Activated gamma-delta T cell treated with Interleukin-2 at 50 U/mL for 16 hours (primary cell): ENCODE data around the gene SNTA1.
A peak's percentile ranks its signal among the peaks of the same experiment; 100 is the strongest.
"Not testable (repeated sequence)": the region's sequence is repeated elsewhere in the genome, so short reads cannot be mapped to it uniquely, and the experiment has no call there.

ENCODE experiments used
- DNase-seq: peaks from one replicate; pipeline ENCODE4 v3.0.0-alpha.2; 2020

SNTA1 gene

GRCh38 chr20:33423875-33424274 is 19.7 kb downstream of the SNTA1 start:
- DNase-seq: not testable (repeated sequence)

GRCh38 chr20:33423141-33423834 is 20.3 kb downstream of the SNTA1 start:
- DNase-seq: no peak

- no peak for DNase-seq
Observed at GRCh38 chr20:33419140-33419974, 24.2 kb downstream of the SNTA1 start.

DNA sequence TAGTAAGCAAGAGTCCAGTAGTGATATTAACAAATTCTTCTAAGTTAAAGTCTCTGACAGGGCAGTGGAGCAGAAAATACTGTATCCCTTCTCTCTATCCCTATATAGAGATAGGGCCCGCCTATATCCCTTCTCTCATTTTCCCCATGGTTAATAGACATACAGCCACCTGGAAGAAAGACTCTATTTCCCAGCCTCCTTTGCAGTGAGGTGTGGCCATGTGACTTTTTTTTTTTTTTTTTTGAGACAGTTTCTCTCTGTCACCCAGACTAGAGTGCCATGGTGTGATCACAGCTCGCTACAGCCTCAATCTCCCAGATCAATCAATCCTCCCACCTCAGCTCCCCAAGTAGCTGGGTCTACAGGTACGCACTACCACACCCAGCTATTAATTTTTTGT is 25.5 kb downstream of the SNTA1 start:
- no peak for DNase-seq

DNA sequence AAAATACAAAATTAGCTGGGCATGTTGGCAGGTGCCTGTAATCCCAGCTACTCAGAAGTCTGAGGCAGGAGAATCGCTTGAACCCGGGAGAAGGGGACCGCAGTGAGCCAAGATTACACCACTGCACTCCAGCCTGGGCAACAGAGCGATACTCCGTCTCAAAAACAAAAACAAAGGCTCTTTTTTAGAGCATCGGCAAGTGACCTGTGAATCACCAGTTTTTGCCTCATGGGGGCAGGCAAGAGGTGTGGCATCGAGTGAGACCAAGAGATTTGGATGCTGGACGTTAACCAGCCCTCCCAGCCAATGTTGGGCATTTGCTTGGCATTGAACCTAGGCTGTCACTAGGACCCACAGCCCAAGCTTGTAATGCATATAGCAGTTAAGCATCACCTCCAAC is 27.6 kb downstream of the SNTA1 start:
- DNase-seq: no peak

GRCh38 chr20:33412484-33412838 is 31.1 kb downstream of the SNTA1 start:
- DNase-seq: no peak

- DNase-seq: no peak
Observed at GRCh38 chr20:33411711-33412483, 31.7 kb downstream of the SNTA1 start.

GRCh38 chr20:33411242-33411641 is 32.3 kb downstream of the SNTA1 start:
- no peak for DNase-seq

DNA sequence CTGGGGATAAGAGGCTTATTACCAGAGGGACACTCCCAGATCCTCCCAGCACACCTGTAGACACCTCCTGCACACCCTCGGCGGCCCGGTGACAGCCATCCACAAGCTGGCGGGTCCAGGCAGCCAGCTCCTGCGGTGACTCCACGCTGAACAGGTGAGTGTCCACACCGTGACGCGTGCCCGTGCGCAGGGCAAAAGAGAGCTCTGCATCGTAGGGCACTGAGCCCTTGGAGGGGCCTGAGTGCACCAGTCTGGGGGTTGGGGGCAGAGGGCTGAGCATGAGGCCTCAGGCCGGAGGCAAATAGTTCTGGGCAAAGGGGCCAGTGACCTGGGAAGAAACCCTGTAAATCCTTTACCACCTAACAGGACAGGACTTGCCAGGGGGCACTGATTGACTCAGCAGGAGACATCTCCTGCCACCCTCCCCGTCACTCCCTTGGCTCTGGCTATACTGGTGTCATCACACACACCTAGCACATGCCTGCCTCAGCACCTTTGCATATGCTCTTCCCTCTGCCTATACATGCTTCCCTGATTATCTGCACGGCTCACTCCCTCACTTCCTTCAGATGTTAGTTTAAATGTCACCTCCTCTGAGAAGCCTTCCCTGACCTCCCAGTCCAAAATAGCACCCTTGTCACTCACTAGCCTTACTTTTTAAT is 33.4 kb downstream of the SNTA1 start:
- DNase-seq: no peak

DNA sequence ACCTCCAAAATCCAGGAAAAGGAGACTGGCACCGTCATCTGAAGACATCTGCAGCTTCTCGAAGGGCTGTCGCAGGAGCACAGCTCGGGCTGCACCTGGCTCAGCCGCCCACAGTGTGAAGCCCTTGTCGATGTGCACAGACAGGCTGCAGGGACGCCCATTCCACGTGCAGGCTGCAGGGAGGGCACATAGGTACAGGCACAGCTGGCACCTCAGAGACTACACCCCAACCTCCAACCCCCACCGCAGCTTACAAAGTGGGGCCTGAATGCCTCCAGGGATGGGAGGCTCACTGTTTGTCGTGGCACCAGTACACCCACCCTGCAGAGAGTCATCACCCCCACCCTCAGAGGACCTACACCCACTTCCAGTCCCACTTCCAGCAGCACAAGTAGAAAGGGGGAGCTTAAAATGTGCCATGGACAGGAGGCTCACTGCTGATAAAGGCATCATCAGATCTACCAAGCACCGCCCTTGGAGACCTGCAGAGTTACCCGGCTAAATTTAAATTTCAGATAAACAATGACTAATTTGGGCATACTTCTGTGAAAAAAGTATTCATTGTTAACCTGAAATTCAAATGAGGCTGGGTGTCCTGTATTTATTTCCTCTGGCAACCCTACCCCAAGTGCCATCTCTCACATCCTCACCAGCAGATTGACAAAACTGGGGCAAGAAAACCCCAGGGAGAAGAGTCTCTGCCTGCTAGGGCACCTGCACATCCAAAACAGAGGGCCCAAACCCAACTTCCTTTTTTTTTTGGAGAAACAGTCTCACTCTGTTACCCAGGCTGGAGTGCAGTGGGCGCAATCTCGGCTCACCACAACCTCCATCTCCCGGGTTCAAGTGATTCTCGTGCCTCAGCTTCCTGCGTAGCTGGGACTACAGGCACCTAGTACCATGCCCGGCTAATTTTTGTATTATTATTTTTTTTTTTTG is 34.6 kb downstream of the SNTA1 start:
- DNase-seq: no peak

GRCh38 chr20:33408313-33408712 is 35.2 kb downstream of the SNTA1 start:
- DNase-seq: no peak

- DNase-seq: no peak
Observed at GRCh38 chr20:33407796-33408195, 35.8 kb downstream of the SNTA1 start.

GRCh38 chr20:33407251-33407650 is 36.3 kb downstream of the SNTA1 start:
- DNase-seq: no peak

GRCh38 chr20:33404281-33404680 is 39.3 kb downstream of the SNTA1 start:
- DNase-seq: no peak

GRCh38 chr20:33401921-33402369 is 41.6 kb downstream of the SNTA1 start:
- no peak for DNase-seq

DNA sequence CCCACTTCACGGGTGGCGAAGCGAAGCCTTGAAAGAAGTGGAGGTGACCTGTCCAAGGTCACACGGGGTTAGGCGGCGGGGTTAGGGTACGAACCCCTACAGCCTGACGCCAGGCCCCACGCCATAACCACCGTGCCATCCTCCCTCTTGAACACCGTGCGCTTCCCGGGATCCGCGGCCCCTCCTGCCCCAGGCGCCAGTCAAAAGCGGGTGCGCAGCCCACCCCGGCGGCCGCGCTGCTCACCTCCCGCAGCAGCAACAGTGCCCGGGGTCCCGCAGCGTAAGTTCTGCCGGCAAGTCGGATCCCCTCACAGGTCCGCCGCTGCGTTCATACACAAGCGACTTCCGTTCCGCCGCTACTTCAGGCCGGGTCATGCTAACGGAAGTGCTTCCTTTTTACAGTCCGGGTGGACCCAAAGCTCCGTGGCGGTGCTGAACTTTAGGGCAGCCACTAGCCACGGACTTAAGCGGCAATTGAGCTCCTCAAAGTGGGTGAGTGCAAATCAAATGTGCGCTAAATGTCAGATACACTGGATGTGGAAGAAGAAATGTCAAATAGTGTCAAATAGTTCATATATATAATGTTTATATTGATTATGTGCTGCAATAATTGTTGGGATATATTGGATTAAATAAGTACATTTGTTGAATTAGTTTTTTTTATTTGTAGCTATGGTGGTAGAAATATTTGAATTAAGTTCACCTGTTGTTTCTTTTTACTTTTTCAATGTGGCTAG is 42.2 kb downstream of the SNTA1 start, which contains the start of gene CDK5RAP1:
CDK5RAP1 (minus strand) TSS at position 336 of the 737 bp plus-strand sequence. CDS start 4,455 bp downstream, outside the sequence.
- DNase-seq: peak; percentile 81

DNA sequence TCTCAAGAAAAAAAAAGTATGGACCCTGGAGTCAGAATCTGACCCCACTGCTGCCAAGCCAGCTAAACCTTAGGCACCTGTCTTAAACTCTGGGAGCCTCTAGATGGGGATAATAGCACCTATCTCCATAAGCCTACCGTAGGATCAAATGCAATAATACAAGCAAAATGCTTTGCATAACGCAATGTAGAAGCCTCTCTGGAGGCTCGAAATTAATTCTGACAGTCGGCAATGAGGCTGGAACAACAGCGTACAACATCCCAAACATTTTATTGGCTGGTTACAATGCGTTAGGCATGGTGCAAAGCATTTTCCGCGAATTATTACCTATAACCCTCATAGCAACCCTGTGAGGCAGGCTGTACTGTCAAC is 42.8 kb downstream of the SNTA1 start:
- DNase-seq: no peak

DNA sequence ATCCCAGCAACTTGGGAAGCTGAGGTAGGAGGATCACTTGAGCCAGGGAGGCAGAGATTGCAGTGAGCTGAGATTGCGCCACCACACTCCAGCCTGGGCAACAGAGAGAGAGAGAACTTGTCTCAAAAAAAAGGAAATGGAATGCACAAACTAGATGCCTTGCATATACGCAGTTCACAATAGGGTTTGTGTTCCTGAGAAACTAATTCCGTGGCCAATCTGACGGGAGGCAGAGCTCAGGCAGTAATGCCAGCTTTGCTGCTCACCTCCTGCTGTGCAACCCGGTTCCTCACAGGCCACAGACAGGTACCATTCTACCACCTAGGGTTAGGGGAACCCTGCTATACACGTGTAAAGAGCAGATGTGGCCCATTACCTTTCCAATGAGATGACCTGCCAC is 43.6 kb downstream of the SNTA1 start:
- DNase-seq: no peak

- DNase-seq: no peak
Observed at GRCh38 chr20:33394718-33395117, 48.8 kb downstream of the SNTA1 start.

DNA sequence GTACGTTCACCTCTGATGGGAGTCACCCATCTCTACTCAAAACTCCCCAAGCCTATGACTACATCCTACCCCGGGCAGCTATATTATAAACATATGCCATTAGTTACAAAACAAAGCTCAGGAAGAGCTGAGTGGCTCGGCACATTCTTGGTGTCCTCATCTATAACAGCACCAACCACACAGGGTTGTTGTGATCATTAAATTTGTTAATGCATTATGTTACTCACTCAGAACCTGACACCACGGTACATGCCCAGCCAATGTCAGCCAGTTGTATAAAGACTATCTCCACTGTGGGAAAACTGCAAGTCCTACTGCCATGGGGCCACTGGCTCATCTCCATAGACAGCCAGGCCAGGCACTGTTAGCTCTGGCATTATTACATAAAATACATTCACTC is 50.0 kb downstream of the SNTA1 start:
- no peak for DNase-seq
